DOHH2 (cell line): ENCODE data around the gene UPP1.
A peak's percentile ranks its signal among the peaks of the same experiment; 100 is the strongest.

Experiments
- CTCF ChIP-seq: fragments of 200-600 bp; sonication (generic); IDR thresholded peaks from one replicate; pipeline ENCODE4 v1.5.1; 2014; ENCODE audit warnings: antibody characterized with exemption, mild to moderate bottlenecking, low read depth, low read length; ENCODE audit not compliant: poor library complexity, severe bottlenecking
- EZH2phosphoT487 ChIP-seq: fragments of 200-600 bp; sonication (generic); IDR thresholded peaks from 2 replicates; pipeline ENCODE4 v1.6.1; 2017; ENCODE audit warnings: borderline replicate concordance, mild to moderate bottlenecking, antibody characterized with exemption, low read length, moderate library complexity, mixed read lengths

GRCh38 chr7:48154792-48155413 lies 65.8 kb downstream of the UPP1 start:
- peak; percentile 69 for TF ChIP-seq CTCF
- no peak for TF ChIP-seq EZH2phosphoT487
